Astrocyte (in vitro differentiated cells and primary cell): ENCODE measurements around the gene DUSP1. TPM values are rescaled to one million over a fixed set of nuclear protein-coding genes. Genes with fewer than 3 reads are reported as not detected.
A peak's percentile ranks its signal among the peaks of the same experiment; 100 is the strongest.

Experiments used
- DNase-seq: peaks from one replicate; pipeline ENCODE4 v3.0.0-alpha.2; 2010; ENCODE audit warnings: low read depth
- FAIRE-seq: peaks from 2 replicates; lab custom pipeline; 2011; peaks lifted over from hg19 to GRCh38; lab: Jason Lieb, UNC
- H2AFZ ChIP-seq: 2 replicates; pipeline ENCODE4 v1.6.0; 2012; ENCODE audit warnings: low read depth, low read length, inconsistent platforms
- H3K27ac ChIP-seq: 2 replicates; pipeline ENCODE4 v1.5.1; 2011; ENCODE audit warnings: low read depth, low read length, inconsistent platforms
- H3K27me3 ChIP-seq: 2 replicates; pipeline ENCODE4 v1.6.0; 2011; ENCODE audit warnings: low read length, inconsistent platforms; ENCODE audit not compliant: insufficient read depth
- H3K36me3 ChIP-seq: 2 replicates; pipeline ENCODE4 v1.5.1; 2011; ENCODE audit warnings: low read length, inconsistent platforms; ENCODE audit not compliant: insufficient read depth
- H3K4me1 ChIP-seq: 2 replicates; pipeline ENCODE4 v1.5.1; 2011; ENCODE audit warnings: low read length, inconsistent platforms; ENCODE audit not compliant: insufficient read depth
- H3K4me2 ChIP-seq: 2 replicates; pipeline ENCODE4 v1.6.0; 2012; ENCODE audit warnings: low read length, inconsistent platforms
- H3K4me3 ChIP-seq: 2 replicates; pipeline ENCODE4 v1.5.1; 2011; ENCODE audit warnings: low read depth, mild to moderate bottlenecking, low read length, inconsistent platforms; ENCODE audit not compliant: insufficient read depth
- H3K79me2 ChIP-seq: 2 replicates; pipeline ENCODE4 v1.6.0; 2012; ENCODE audit warnings: mild to moderate bottlenecking, low read length, inconsistent platforms; ENCODE audit not compliant: insufficient read depth
- H3K9ac ChIP-seq: 2 replicates; pipeline ENCODE4 v1.6.0; 2012; ENCODE audit warnings: mild to moderate bottlenecking, low read length, inconsistent platforms
- H3K9me3 ChIP-seq: 2 replicates; pipeline ENCODE4 v1.5.1; 2012; ENCODE audit warnings: low read depth, mild to moderate bottlenecking, low read length, inconsistent platforms; ENCODE audit not compliant: insufficient read depth
- H4K20me1 ChIP-seq: 2 replicates; pipeline ENCODE4 v1.6.0; 2012; ENCODE audit warnings: low read length, inconsistent platforms; ENCODE audit not compliant: insufficient read depth
- H3K27ac Mint-ChIP-seq: one replicate; pipeline ENCODE4 v1.8.0; 2021; ENCODE audit warnings: mild to moderate bottlenecking, mixed read lengths; ENCODE audit not compliant: unreplicated experiment
- H3K27me3 Mint-ChIP-seq: one replicate; pipeline ENCODE4 v1.8.0; 2021; ENCODE audit warnings: low read depth, mixed read lengths; ENCODE audit not compliant: unreplicated experiment
- H3K36me3 Mint-ChIP-seq: one replicate; pipeline ENCODE4 v1.8.0; 2021; ENCODE audit warnings: low read depth, mixed read lengths; ENCODE audit not compliant: unreplicated experiment
- H3K4me1 Mint-ChIP-seq: one replicate; pipeline ENCODE4 v1.8.0; 2021; ENCODE audit warnings: low read depth, mixed read lengths; ENCODE audit not compliant: unreplicated experiment
- H3K4me3 Mint-ChIP-seq: one replicate; pipeline ENCODE4 v1.8.0; 2021; ENCODE audit warnings: mild to moderate bottlenecking, moderate library complexity, mixed read lengths; ENCODE audit not compliant: unreplicated experiment
- H3K9me3 Mint-ChIP-seq: one replicate; pipeline ENCODE4 v1.8.0; 2021; ENCODE audit warnings: mild to moderate bottlenecking, mixed read lengths; ENCODE audit not compliant: unreplicated experiment
- CTCF ChIP-seq: IDR thresholded peaks from 2 replicates; pipeline ENCODE4 v1.5.1; 2011; ENCODE audit warnings: low read depth, mild to moderate bottlenecking, inconsistent platforms, low read length, moderate library complexity; ENCODE audit not compliant: insufficient read depth
- EZH2 ChIP-seq: IDR thresholded peaks from 2 replicates; pipeline ENCODE4 v1.6.1; 2012; ENCODE audit warnings: mild to moderate bottlenecking, low read length, inconsistent platforms; ENCODE audit not compliant: insufficient read depth
- total RNA-seq: library from RNA; stranded (reverse); gene quantifications from 2 replicates; pipeline ENCODE4 v1.2.1, GENCODE V29; 2021

The DUSP1 gene
- total RNA-seq, 1 donor from 2014 or later = 90.1 TPM

- no peak overlapping the region for H3K4me3 Mint-ChIP-seq
- no peaks in the 10 kb centered on the region for H3K27me3 Mint-ChIP-seq
- no peaks in the 10 kb centered on the region for H4K20me1 ChIP-seq
- H3K9me3 ChIP-seq = no peaks in the 10 kb centered on the region
- DNase-seq (peak; percentile 89), FAIRE-seq (no peak)
- no peaks in the 10 kb centered on the region for H3K79me2 ChIP-seq
- H3K36me3 Mint-ChIP-seq = no peaks in the 10 kb centered on the region
- H3K4me3 ChIP-seq = peak overlapping the region; percentile 40
- no peaks in the 10 kb centered on the region for H3K36me3 ChIP-seq
- peak overlapping the region; percentile 95 for H3K27ac ChIP-seq
- H3K9me3 Mint-ChIP-seq = no peaks in the 10 kb centered on the region
- H3K27ac Mint-ChIP-seq = peak overlapping the region; percentile 90
- H3K4me1 Mint-ChIP-seq = peaks cover 38% of the 10 kb centered on the region
- peak overlapping the region; percentile 79 for H3K9ac ChIP-seq
- H2AFZ ChIP-seq = no peak overlapping the region
- H3K4me1 ChIP-seq = peaks cover 47% of the 10 kb centered on the region
- TF ChIP-seq CTCF = no peak
- TF ChIP-seq EZH2 = no peak
- no peaks in the 10 kb centered on the region for H3K27me3 ChIP-seq
- peak overlapping the region; percentile 78 for H3K4me2 ChIP-seq
Observed at GRCh38 chr5:172777881-172778814, 7.2 kb upstream of the DUSP1 start.

- TF ChIP-seq CTCF (no peak), EZH2 (no peak)
- Mint-ChIP-seq H3K27me3 (no peaks in the 10 kb centered on the region), H3K9me3 (no peaks in the 10 kb centered on the region), H3K36me3 (no peaks in the 10 kb centered on the region), H3K4me3 (no peak overlapping the region), H3K4me1 (peaks cover 39% of the 10 kb centered on the region), H3K27ac (no peak overlapping the region)
- DNase-seq = no peak
- H3K79me2 ChIP-seq = no peaks in the 10 kb centered on the region
- peaks cover 47% of the 10 kb centered on the region for H3K4me1 ChIP-seq
- no peaks in the 10 kb centered on the region for H4K20me1 ChIP-seq
- H3K4me2 ChIP-seq = no peak overlapping the region
- H3K27me3 ChIP-seq = no peaks in the 10 kb centered on the region
- no peaks in the 10 kb centered on the region for H3K36me3 ChIP-seq
- H3K4me3 ChIP-seq = no peak overlapping the region
- no peaks in the 10 kb centered on the region for H3K9me3 ChIP-seq
- no peak overlapping the region for H2AFZ ChIP-seq
- no peak overlapping the region for H3K9ac ChIP-seq
- no peak overlapping the region for H3K27ac ChIP-seq
- no peak for FAIRE-seq
Observed at GRCh38 chr5:172776235-172776594, 5.2 kb upstream of the DUSP1 start.
